Glutamatergic neuron (in vitro differentiated cells): Measurements from ENCODE around the gene AK4. TPM values are rescaled to one million over a fixed set of nuclear protein-coding genes. Genes with fewer than 3 reads are reported as not detected.

Source experiments
- DNase-seq: peaks from one replicate; pipeline ENCODE4 v3.0.0; 2022
- H3K27ac Mint-ChIP-seq: one replicate; pipeline ENCODE4 v1.8.0; 2020; ENCODE audit warnings: mild to moderate bottlenecking, mixed read lengths, inconsistent platforms; ENCODE audit not compliant: unreplicated experiment
- H3K27me3 Mint-ChIP-seq: one replicate; pipeline ENCODE4 v1.8.0; 2020; ENCODE audit warnings: mild to moderate bottlenecking, moderate library complexity, mixed read lengths, inconsistent platforms; ENCODE audit not compliant: unreplicated experiment
- H3K36me3 Mint-ChIP-seq: one replicate; pipeline ENCODE4 v1.8.0; 2020; ENCODE audit warnings: mild to moderate bottlenecking, mixed read lengths, inconsistent platforms; ENCODE audit not compliant: unreplicated experiment
- H3K4me1 Mint-ChIP-seq: one replicate; pipeline ENCODE4 v1.8.0; 2020; ENCODE audit warnings: mild to moderate bottlenecking, low read depth, mixed read lengths, inconsistent platforms; ENCODE audit not compliant: unreplicated experiment
- H3K4me3 Mint-ChIP-seq: one replicate; pipeline ENCODE4 v1.8.0; 2020; ENCODE audit warnings: mild to moderate bottlenecking, mixed read lengths, inconsistent platforms; ENCODE audit not compliant: unreplicated experiment
- H3K9me3 Mint-ChIP-seq: one replicate; pipeline ENCODE4 v1.8.0; 2020; ENCODE audit warnings: mild to moderate bottlenecking, moderate library complexity, mixed read lengths, inconsistent platforms; ENCODE audit not compliant: unreplicated experiment
- CTCF ChIP-seq: fragments of 200-600 bp; sonication (generic); IDR thresholded peaks from one replicate; pipeline ENCODE4 v1.5.0; 2021; ENCODE audit not compliant: partially characterized antibody, unreplicated experiment
- total RNA-seq: library from RNA; stranded (reverse); fragmentation: NEBNext Ultra II Directional; extraction: Animal tissue kit (Norgen Biotek cat#: 25700); gene quantifications from one replicate; pipeline ENCODE4 v1.2.1, GENCODE V29; 2021; ENCODE audit not compliant: unreplicated experiment

Gene AK4
- total RNA-seq, 1 donor from 2014 or later, result 2.6 TPM

- Mint-ChIP-seq H3K9me3 (peaks cover 5% of the 10 kb centered on the region), H3K36me3 (no peaks in the 10 kb centered on the region), H3K27ac (no peak overlapping the region), H3K4me3 (no peak overlapping the region), H3K4me1 (no peaks in the 10 kb centered on the region), H3K27me3 (peaks cover 14% of the 10 kb centered on the region)
- no peak for TF ChIP-seq CTCF
- no peak for DNase-seq
These were observed 2.7 kb downstream of the AK4 start for GRCh38 chr1:65150583-65151263.

GRCh38 chr1:65151641-65152040, 3.6 kb downstream of the AK4 start:
- TF ChIP-seq CTCF, result no peak
- H3K27ac Mint-ChIP-seq, result no peak overlapping the region
- no peaks in the 10 kb centered on the region for H3K36me3 Mint-ChIP-seq
- no peak overlapping the region for H3K4me3 Mint-ChIP-seq
- peaks cover 5% of the 10 kb centered on the region for H3K9me3 Mint-ChIP-seq
- no peaks in the 10 kb centered on the region for H3K4me1 Mint-ChIP-seq
- DNase-seq, result no peak
- peaks cover 9% of the 10 kb centered on the region for H3K27me3 Mint-ChIP-seq

GRCh38 chr1:65153635-65154034, 5.6 kb downstream of the AK4 start:
- Mint-ChIP-seq H3K4me3 (no peak overlapping the region), H3K36me3 (no peaks in the 10 kb centered on the region), H3K27ac (no peak overlapping the region), H3K4me1 (no peaks in the 10 kb centered on the region), H3K27me3 (peaks cover 3% of the 10 kb centered on the region), H3K9me3 (peaks cover 2% of the 10 kb centered on the region)
- DNase-seq, result no peak
- TF ChIP-seq CTCF, result no peak

GRCh38 chr1:65156910-65157545, 9.0 kb downstream of the AK4 start:
- no peaks in the 10 kb centered on the region for H3K27me3 Mint-ChIP-seq
- H3K27ac Mint-ChIP-seq, result no peak overlapping the region
- DNase-seq, result no peak

More at GRCh38 chr1:65156910-65157545, 9.0 kb downstream of the AK4 start:
- no peak for TF ChIP-seq CTCF
- H3K4me3 Mint-ChIP-seq, result no peak overlapping the region
- H3K36me3 Mint-ChIP-seq, result no peaks in the 10 kb centered on the region
- peaks cover 2% of the 10 kb centered on the region for H3K9me3 Mint-ChIP-seq
- no peaks in the 10 kb centered on the region for H3K4me1 Mint-ChIP-seq
